Neural cell (in vitro differentiated cells): Measurements from ENCODE around the gene LEF1. TPM values are rescaled to one million over a fixed set of nuclear protein-coding genes. Genes with fewer than 3 reads are reported as not detected.
"Not testable (repeated sequence)": the region's sequence is repeated elsewhere in the genome, so short reads cannot be mapped to it uniquely, and the experiment has no call there.

Experiments
- H2AFZ ChIP-seq: fragments of 200-600, 300-800 bp; sonication (generic), shearing (Covaris generic); 2 replicates; pipeline ENCODE4 v1.6.0; 2014; ENCODE audit warnings: low read depth, mild to moderate bottlenecking, antibody characterized with exemption, low read length, moderate library complexity
- H3F3A ChIP-seq: fragments of 200-600 bp; shearing (Covaris generic); 2 replicates; pipeline ENCODE4 v1.6.1; 2016; ENCODE audit warnings: mild to moderate bottlenecking, moderate library complexity, mixed read lengths, antibody characterized with exemption, low read length; ENCODE audit not compliant: insufficient read depth, poor library complexity, severe bottlenecking
- H3K27ac ChIP-seq: fragments of 200-600, 300-800 bp; sonication (generic), shearing (Covaris generic); 2 replicates; pipeline ENCODE4 v1.5.1; 2014; ENCODE audit warnings: mild to moderate bottlenecking, low read length, moderate library complexity
- H3K27me3 ChIP-seq: fragments of 300-800, 200-600 bp; sonication (generic), shearing (Covaris generic); 2 replicates; pipeline ENCODE4 v1.6.0; 2014; ENCODE audit warnings: mild to moderate bottlenecking, low read depth, low read length, moderate library complexity; ENCODE audit not compliant: insufficient read depth
- H3K36me3 ChIP-seq: fragments of 300-800, 200-600 bp; sonication (generic), shearing (Covaris generic); 2 replicates; pipeline ENCODE4 v1.5.1; 2014; ENCODE audit warnings: mild to moderate bottlenecking, antibody characterized with exemption, low read length, moderate library complexity; ENCODE audit not compliant: insufficient read depth
- H3K4me2 ChIP-seq: fragments of 300-800, 200-600 bp; sonication (generic), shearing (Covaris generic); 2 replicates; pipeline ENCODE4 v1.6.0; 2014; ENCODE audit warnings: mild to moderate bottlenecking, low read length
- H3K4me3 ChIP-seq: fragments of 300-800, 200-600 bp; sonication (generic), shearing (Covaris generic); 2 replicates; pipeline ENCODE4 v1.5.1; 2014; ENCODE audit warnings: mild to moderate bottlenecking, low read length, moderate library complexity
- H3K79me2 ChIP-seq: fragments of 200-600 bp; shearing (Covaris generic); replicated peaks from 2 replicates; pipeline ENCODE4 v1.6.0; 2014; ENCODE audit warnings: mild to moderate bottlenecking, low read length, moderate library complexity; ENCODE audit not compliant: insufficient read depth
- H3K9ac ChIP-seq: fragments of 300-800, 200-600 bp; sonication (generic), shearing (Covaris generic); 2 replicates; pipeline ENCODE4 v1.6.1; 2016; ENCODE audit warnings: mild to moderate bottlenecking, low read length, mixed read lengths
- H3K9me2 ChIP-seq: fragments of 200-600 bp; shearing (Covaris generic); 2 replicates; pipeline ENCODE4 v1.6.1; 2016; ENCODE audit warnings: mild to moderate bottlenecking, low read length, mixed read lengths; ENCODE audit not compliant: insufficient read depth
- H3K9me3 ChIP-seq: fragments of 200-600, 300-800 bp; sonication (generic), shearing (Covaris generic); 2 replicates; pipeline ENCODE4 v1.6.1; 2016; ENCODE audit warnings: mild to moderate bottlenecking, mixed run types, low read length, moderate library complexity, mixed read lengths
- H4K20me1 ChIP-seq: fragments of 200-600 bp; shearing (Covaris generic); 2 replicates; pipeline ENCODE4 v1.6.1; 2016; ENCODE audit warnings: mild to moderate bottlenecking, mixed run types; ENCODE audit not compliant: insufficient read depth
- EP300 ChIP-seq: fragments of 450-650 bp; conservative IDR thresholded peaks from 2 replicates; pipeline ENCODE4 v1.6.1; 2014; ENCODE audit warnings: antibody characterized with exemption, mild to moderate bottlenecking, moderate library complexity; ENCODE audit not compliant: poor library complexity, severe bottlenecking
- EZH2 ChIP-seq: fragments of 200-600, 300-800 bp; shearing (Covaris generic), sonication (generic); IDR thresholded peaks from 2 replicates; pipeline ENCODE4 v1.6.1; 2014; ENCODE audit warnings: antibody characterized with exemption, low read length, borderline replicate concordance, mild to moderate bottlenecking; ENCODE audit not compliant: insufficient read depth, poor library complexity, severe bottlenecking
- MXI1 ChIP-seq: fragments of 450-650 bp; conservative IDR thresholded peaks from 2 replicates; pipeline ENCODE4 v1.6.1; 2014; ENCODE audit warnings: antibody characterized with exemption, mild to moderate bottlenecking; ENCODE audit not compliant: poor library complexity, severe bottlenecking
- POLR2AphosphoS5 ChIP-seq: IDR thresholded peaks from 2 replicates; pipeline ENCODE4 v1.6.1; 2012
- RAD21 ChIP-seq: fragments of 450-650 bp; conservative IDR thresholded peaks from 2 replicates; pipeline ENCODE4 v1.6.1; 2014; ENCODE audit warnings: antibody characterized with exemption, mild to moderate bottlenecking, moderate library complexity
- SMC3 ChIP-seq: fragments of 450-650 bp; conservative IDR thresholded peaks from 2 replicates; pipeline ENCODE4 v1.6.1; 2014; ENCODE audit warnings: antibody characterized with exemption, mild to moderate bottlenecking, moderate library complexity; ENCODE audit not compliant: poor library complexity
- TAF1 ChIP-seq: IDR thresholded peaks from 2 replicates; pipeline ENCODE4 v1.6.1; 2012; ENCODE audit warnings: low read depth
- polyA plus RNA-seq: library from polyadenylated mRNA; depleted of rRNA; stranded (reverse); fragments of >200 nt; gene quantifications from 2 replicates; pipeline ENCODE4 v1.2.3, GENCODE V29; 2014
- TF ChIP-seq, protein P1 (sequence below): fragments of 450-650 bp; IDR thresholded peaks from 2 replicates; pipeline ENCODE4 v1.5.1; 2014; ENCODE audit warnings: antibody characterized with exemption, mild to moderate bottlenecking, moderate library complexity; ENCODE audit not compliant: poor library complexity, severe bottlenecking
- TF ChIP-seq, protein P2 (sequence below): IDR thresholded peaks from 2 replicates; pipeline ENCODE4 v1.6.1; 2012; ENCODE audit warnings: borderline replicate concordance

Gene LEF1
- polyA plus RNA-seq, 1 donor from 2014 or later = 0.78 TPM

- Histone ChIP-seq H3K4me3 (no peak overlapping the region), H3K27me3 (no peaks in the 10 kb centered on the region), H3F3A (no peaks in the 10 kb centered on the region), H3K4me2 (no peak overlapping the region), H3K79me2 (no peaks in the 10 kb centered on the region), H3K36me3 (peaks cover 5% of the 10 kb centered on the region), H3K9me3 (no peaks in the 10 kb centered on the region), H2AFZ (no peak overlapping the region), H3K27ac (no peak overlapping the region), H4K20me1 (no peaks in the 10 kb centered on the region), H3K9ac (no peak overlapping the region), H3K9me2 (no peaks in the 10 kb centered on the region)
- no peak for TF ChIP-seq POLR2AphosphoS5
- TF ChIP-seq RAD21 = no peak
- TF ChIP-seq TAF1 = no peak
- no peak for TF ChIP-seq EZH2
- TF ChIP-seq, protein P1, sequence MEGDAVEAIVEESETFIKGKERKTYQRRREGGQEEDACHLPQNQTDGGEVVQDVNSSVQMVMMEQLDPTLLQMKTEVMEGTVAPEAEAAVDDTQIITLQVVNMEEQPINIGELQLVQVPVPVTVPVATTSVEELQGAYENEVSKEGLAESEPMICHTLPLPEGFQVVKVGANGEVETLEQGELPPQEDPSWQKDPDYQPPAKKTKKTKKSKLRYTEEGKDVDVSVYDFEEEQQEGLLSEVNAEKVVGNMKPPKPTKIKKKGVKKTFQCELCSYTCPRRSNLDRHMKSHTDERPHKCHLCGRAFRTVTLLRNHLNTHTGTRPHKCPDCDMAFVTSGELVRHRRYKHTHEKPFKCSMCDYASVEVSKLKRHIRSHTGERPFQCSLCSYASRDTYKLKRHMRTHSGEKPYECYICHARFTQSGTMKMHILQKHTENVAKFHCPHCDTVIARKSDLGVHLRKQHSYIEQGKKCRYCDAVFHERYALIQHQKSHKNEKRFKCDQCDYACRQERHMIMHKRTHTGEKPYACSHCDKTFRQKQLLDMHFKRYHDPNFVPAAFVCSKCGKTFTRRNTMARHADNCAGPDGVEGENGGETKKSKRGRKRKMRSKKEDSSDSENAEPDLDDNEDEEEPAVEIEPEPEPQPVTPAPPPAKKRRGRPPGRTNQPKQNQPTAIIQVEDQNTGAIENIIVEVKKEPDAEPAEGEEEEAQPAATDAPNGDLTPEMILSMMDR = no peak
- TF ChIP-seq EP300 = no peak
- TF ChIP-seq MXI1 = no peak
- TF ChIP-seq, protein P2, sequence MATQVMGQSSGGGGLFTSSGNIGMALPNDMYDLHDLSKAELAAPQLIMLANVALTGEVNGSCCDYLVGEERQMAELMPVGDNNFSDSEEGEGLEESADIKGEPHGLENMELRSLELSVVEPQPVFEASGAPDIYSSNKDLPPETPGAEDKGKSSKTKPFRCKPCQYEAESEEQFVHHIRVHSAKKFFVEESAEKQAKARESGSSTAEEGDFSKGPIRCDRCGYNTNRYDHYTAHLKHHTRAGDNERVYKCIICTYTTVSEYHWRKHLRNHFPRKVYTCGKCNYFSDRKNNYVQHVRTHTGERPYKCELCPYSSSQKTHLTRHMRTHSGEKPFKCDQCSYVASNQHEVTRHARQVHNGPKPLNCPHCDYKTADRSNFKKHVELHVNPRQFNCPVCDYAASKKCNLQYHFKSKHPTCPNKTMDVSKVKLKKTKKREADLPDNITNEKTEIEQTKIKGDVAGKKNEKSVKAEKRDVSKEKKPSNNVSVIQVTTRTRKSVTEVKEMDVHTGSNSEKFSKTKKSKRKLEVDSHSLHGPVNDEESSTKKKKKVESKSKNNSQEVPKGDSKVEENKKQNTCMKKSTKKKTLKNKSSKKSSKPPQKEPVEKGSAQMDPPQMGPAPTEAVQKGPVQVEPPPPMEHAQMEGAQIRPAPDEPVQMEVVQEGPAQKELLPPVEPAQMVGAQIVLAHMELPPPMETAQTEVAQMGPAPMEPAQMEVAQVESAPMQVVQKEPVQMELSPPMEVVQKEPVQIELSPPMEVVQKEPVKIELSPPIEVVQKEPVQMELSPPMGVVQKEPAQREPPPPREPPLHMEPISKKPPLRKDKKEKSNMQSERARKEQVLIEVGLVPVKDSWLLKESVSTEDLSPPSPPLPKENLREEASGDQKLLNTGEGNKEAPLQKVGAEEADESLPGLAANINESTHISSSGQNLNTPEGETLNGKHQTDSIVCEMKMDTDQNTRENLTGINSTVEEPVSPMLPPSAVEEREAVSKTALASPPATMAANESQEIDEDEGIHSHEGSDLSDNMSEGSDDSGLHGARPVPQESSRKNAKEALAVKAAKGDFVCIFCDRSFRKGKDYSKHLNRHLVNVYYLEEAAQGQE = no peak
- no peak for TF ChIP-seq SMC3
Measured at GRCh38 chr4:108013955-108014354, 154.8 kb downstream of the LEF1 start.

- no peaks in the 10 kb centered on the region for H3K9me2 ChIP-seq
- H3K9ac ChIP-seq = no peak overlapping the region
- no peaks in the 10 kb centered on the region for H3F3A ChIP-seq
- H3K4me2 ChIP-seq = no peak overlapping the region
- H3K27me3 ChIP-seq = no peaks in the 10 kb centered on the region
- H3K4me3 ChIP-seq = no peak overlapping the region
- H2AFZ ChIP-seq = no peak overlapping the region
- TF ChIP-seq EP300 = no peak
- TF ChIP-seq, protein P1 = no peak
- TF ChIP-seq POLR2AphosphoS5 = no peak
- TF ChIP-seq, protein P2 = no peak
- no peak for TF ChIP-seq EZH2
- no peak for TF ChIP-seq MXI1
- TF ChIP-seq TAF1 = no peak
- TF ChIP-seq SMC3 = no peak
- no peak for TF ChIP-seq RAD21
- no peaks in the 10 kb centered on the region for H4K20me1 ChIP-seq
- no peaks in the 10 kb centered on the region for H3K9me3 ChIP-seq
- no peaks in the 10 kb centered on the region for H3K79me2 ChIP-seq
- H3K27ac ChIP-seq = no peak overlapping the region
- H3K36me3 ChIP-seq = peaks cover 5% of the 10 kb centered on the region
Measured at GRCh38 chr4:108013327-108013726, 155.4 kb downstream of the LEF1 start.

DNA sequence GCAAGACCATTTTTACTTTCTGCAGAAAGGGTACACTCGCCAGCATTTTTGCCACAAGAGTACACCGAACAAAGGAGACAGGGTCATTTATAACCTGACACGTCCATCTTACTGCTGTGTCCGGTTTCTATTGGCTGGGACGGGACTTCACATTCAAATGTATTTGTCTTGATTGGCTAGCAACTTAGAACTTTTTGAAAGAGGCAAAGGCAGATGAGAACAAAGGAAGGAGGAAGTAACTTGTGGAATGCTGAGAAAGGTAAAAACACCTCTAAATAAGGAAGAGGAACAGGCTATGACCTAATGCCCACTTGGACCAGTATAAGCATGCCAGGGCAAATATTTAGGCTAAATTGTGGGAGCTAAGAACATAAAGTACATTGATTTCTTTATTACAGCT, 156.3 kb downstream of the LEF1 start:
- H3F3A ChIP-seq, H3K27me3 ChIP-seq, H3K36me3 ChIP-seq, H3K9ac ChIP-seq, H4K20me1 ChIP-seq, H2AFZ ChIP-seq, H3K27ac ChIP-seq, H3K4me3 ChIP-seq, H3K79me2 ChIP-seq, H3K9me2 ChIP-seq, H3K9me3 ChIP-seq, H3K4me2 ChIP-seq: not testable (repeated sequence)
